ENCODE results near the gene TAS2R50.

The TAS2R50 gene

GRCh38 chr12:10943167-10943566 lies 43.5 kb downstream of the TAS2R50 start:
- no peak for DNase-seq

- no peak for DNase-seq
Observed at GRCh38 chr12:10941916-10942607, 44.6 kb downstream of the TAS2R50 start.

GRCh38 chr12:10941369-10941768 lies 45.3 kb downstream of the TAS2R50 start:
- no peak for DNase-seq

- DNase-seq, result no peak
Observed at GRCh38 chr12:10940389-10940788, 46.3 kb downstream of the TAS2R50 start.

- no peak for DNase-seq
Observed at GRCh38 chr12:10939163-10939562, 47.5 kb downstream of the TAS2R50 start, which contains the start of gene TAS2R14. TAS2R14 (minus strand) TSS chr12:10939263; CDS start chr12:10939207, 56 bp downstream.

- no peak for DNase-seq
Observed at GRCh38 chr12:10936506-10936905, 50.2 kb downstream of the TAS2R50 start.
